Natural killer cell (primary cell): ENCODE data around the gene TRAK1. TPM values are rescaled to one million over a fixed set of nuclear protein-coding genes. Genes with fewer than 3 reads are reported as not detected.

ENCODE experiments used
- ATAC-seq, 3 donors: fragments of 150-1000 bp in 2 of 3; fragments of 200-7000 bp in 1 of 3; cut with Tn5 transposase; 1 replicate in 1 of 3; 2 replicates in 2 of 3; pipeline ENCODE4 v1.10.0; 2021; ENCODE audit warnings: mild to moderate bottlenecking in 2 of 3, moderate library complexity in 2 of 3
- DNase-seq, 2 donors: peaks; one replicate each; pipeline versions ENCODE4 v3.0.0 to v3.0.0-alpha.2; 2013 to 2021; ENCODE audit warnings: mixed read lengths in 1 of 2
- H3K27ac ChIP-seq: one replicate; pipeline ENCODE4 v1.5.1; 2013; ENCODE audit warnings: mild to moderate bottlenecking, low read length
- H3K27me3 ChIP-seq: one replicate; pipeline ENCODE4 v1.6.1; 2013; ENCODE audit warnings: low read length; ENCODE audit not compliant: control insufficient read depth, insufficient read depth
- H3K36me3 ChIP-seq: one replicate; pipeline ENCODE4 v1.6.1; 2013; ENCODE audit warnings: low read length; ENCODE audit not compliant: control insufficient read depth, insufficient read depth
- H3K4me1 ChIP-seq: one replicate; pipeline ENCODE4 v1.6.1; 2013; ENCODE audit warnings: low read length; ENCODE audit not compliant: control insufficient read depth, insufficient read depth
- H3K4me3 ChIP-seq: one replicate; pipeline ENCODE4 v1.5.1; 2013; ENCODE audit warnings: low read length
- H3K9me3 ChIP-seq: one replicate; pipeline ENCODE4 v1.6.1; 2013; ENCODE audit warnings: low read length; ENCODE audit not compliant: control insufficient read depth, insufficient read depth
- H3K27ac Mint-ChIP-seq, 2 donors: one replicate each; pipeline ENCODE4 v1.8.0; 2022; ENCODE audit warnings: mild to moderate bottlenecking in 2 of 2, mixed read lengths in 2 of 2, moderate library complexity in 1 of 2
- H3K27me3 Mint-ChIP-seq, 2 donors: one replicate each; pipeline ENCODE4 v1.8.0; 2022; ENCODE audit warnings: low read depth in 2 of 2, mixed read lengths in 2 of 2
- H3K36me3 Mint-ChIP-seq: one replicate; pipeline ENCODE4 v1.8.0; 2022; ENCODE audit warnings: mixed read lengths
- H3K4me1 Mint-ChIP-seq, 2 donors: one replicate each; pipeline ENCODE4 v1.8.0; 2022; ENCODE audit warnings: mixed read lengths in 2 of 2
- H3K4me3 Mint-ChIP-seq: one replicate; pipeline ENCODE4 v1.8.0; 2022; ENCODE audit warnings: mild to moderate bottlenecking, moderate library complexity, mixed read lengths
- H3K9me3 Mint-ChIP-seq, 2 donors: one replicate each; pipeline ENCODE4 v1.8.0; 2022; ENCODE audit warnings: mixed read lengths in 2 of 2
- CTCF ChIP-seq: fragments of 200-600 bp; IDR thresholded peaks from one replicate; pipeline ENCODE4 v1.8.0; 2022; ENCODE audit warnings: antibody characterized with exemption
- WGBS: methylation state at CpG from one replicate; pipeline ENCODE4 v1.1.7; 2013; ENCODE audit warnings: missing lambda C conversion rate; ENCODE audit not compliant: insufficient coverage; 5-methylcytosine and 5-hydroxymethylcytosine counted together
- intact Hi-C: fragments of 100-400 bp; cut with micrococcal nuclease; formaldehyde crosslinking; loops from one replicate; pipeline ENCODE4 v1.14.2; 2022
- total RNA-seq, 4 donors: library from RNA; stranded (reverse); fragments of 120-200 nt in 1 of 4; gene quantifications; one replicate each; pipeline versions ENCODE4 v1.2.3 to v1.2.4, GENCODE V29; 2013 to 2022

The TRAK1 gene
- total RNA-seq, 3 donors from 2014 or later (not counting 1 experiment from before 2014, with no cell fraction given) = 30.7 to 31.8 (median 31.8) TPM

GRCh38 chr3:42052132-42052483, 39.0 kb upstream of the TRAK1 start:
- no peaks in the 10 kb centered on the region for H3K9me3 ChIP-seq
- intact Hi-C loops = no loop called here
- Mint-ChIP-seq H3K36me3 (no peaks in the 10 kb centered on the region), H3K9me3 (no peaks in the 10 kb centered on the region), H3K27ac (no peak overlapping the region), H3K27me3 (no peaks in the 10 kb centered on the region), H3K4me1 (peaks cover 43 to 58% of the 10 kb centered on the region in 2 donors), H3K4me3 (no peak overlapping the region)
- WGBS = 85% methylated on average over 2 of the region's 2 CpGs
- no peak overlapping the region for H3K27ac ChIP-seq
- TF ChIP-seq CTCF = no peak
- no peaks in the 10 kb centered on the region for H3K36me3 ChIP-seq
- no peaks in the 10 kb centered on the region for H3K27me3 ChIP-seq
- peaks cover 7% of the 10 kb centered on the region for H3K4me1 ChIP-seq
- no peak overlapping the region for H3K4me3 ChIP-seq
- ATAC-seq = no peak
- no peak for DNase-seq

GRCh38 chr3:42052484-42053351, 38.4 kb upstream of the TRAK1 start:
- ATAC-seq (no peak), DNase-seq (no peak)
- intact Hi-C loops = no loop called here
- Histone ChIP-seq H3K9me3 (no peaks in the 10 kb centered on the region), H3K27me3 (no peaks in the 10 kb centered on the region), H3K36me3 (no peaks in the 10 kb centered on the region), H3K4me3 (no peak overlapping the region), H3K27ac (no peak overlapping the region), H3K4me1 (peaks cover 11% of the 10 kb centered on the region)
- Mint-ChIP-seq H3K9me3 (no peaks in the 10 kb centered on the region), H3K27me3 (no peaks in the 10 kb centered on the region), H3K4me3 (no peak overlapping the region), H3K27ac (no peak overlapping the region), H3K36me3 (no peaks in the 10 kb centered on the region), H3K4me1 (peaks cover 44 to 61% of the 10 kb centered on the region in 2 donors)
- 81% methylated on average over 6 of the region's 10 CpGs for WGBS
- TF ChIP-seq CTCF = no peak

- Mint-ChIP-seq H3K4me3 (no peak overlapping the region), H3K4me1 (peaks cover 40 to 56% of the 10 kb centered on the region in 2 donors), H3K9me3 (no peaks in the 10 kb centered on the region), H3K36me3 (no peaks in the 10 kb centered on the region), H3K27ac (no peak overlapping the region), H3K27me3 (no peaks in the 10 kb centered on the region)
- TF ChIP-seq CTCF = no peak
- Histone ChIP-seq H3K9me3 (no peaks in the 10 kb centered on the region), H3K4me3 (no peak overlapping the region), H3K4me1 (peaks cover 10% of the 10 kb centered on the region), H3K27me3 (no peaks in the 10 kb centered on the region), H3K36me3 (no peaks in the 10 kb centered on the region), H3K27ac (no peak overlapping the region)
- 98% methylated on average over 7 of the region's 7 CpGs for WGBS
- DNase-seq (no peak), ATAC-seq (no peak)
- intact Hi-C loops = no loop called here
Observed at GRCh38 chr3:42053476-42053875, 37.7 kb upstream of the TRAK1 start.

GRCh38 chr3:42055291-42055690, 35.9 kb upstream of the TRAK1 start:
- Mint-ChIP-seq H3K27ac (no peak overlapping the region), H3K27me3 (no peaks in the 10 kb centered on the region), H3K36me3 (no peaks in the 10 kb centered on the region), H3K9me3 (no peaks in the 10 kb centered on the region), H3K4me3 (no peak overlapping the region), H3K4me1 (peaks cover 41 to 48% of the 10 kb centered on the region in 2 donors)
- no peak for TF ChIP-seq CTCF
- H3K4me1 ChIP-seq = peaks cover 4% of the 10 kb centered on the region
- no peak overlapping the region for H3K4me3 ChIP-seq
- DNase-seq (no peak), ATAC-seq (no peak)
- no peaks in the 10 kb centered on the region for H3K36me3 ChIP-seq
- H3K27me3 ChIP-seq = no peaks in the 10 kb centered on the region
- no peaks in the 10 kb centered on the region for H3K9me3 ChIP-seq
- intact Hi-C loops = no loop called here
- WGBS = 90% methylated on average over 2 of the region's 3 CpGs
- H3K27ac ChIP-seq = no peak overlapping the region
